H1 (cell line): ENCODE measurements around the gene PLPPR2. TPM values are rescaled to one million over a fixed set of nuclear protein-coding genes. Genes with fewer than 3 reads are reported as not detected.

Source experiments
- BRCA1 ChIP-seq: IDR thresholded peaks from 2 replicates; pipeline ENCODE4 v1.6.1; 2012; ENCODE audit warnings: low read depth, low read length, improper control_type of control experiment
- CTCF ChIP-seq, 3 experiments: IDR thresholded peaks; 1 replicate in 2 of 3; 2 replicates in 1 of 3; pipeline versions ENCODE4 v1.5.1 to v1.6.1; 2011; ENCODE audit warnings: low read length in 3 of 3, mild to moderate bottlenecking in 3 of 3, inconsistent platforms in 2 of 3, low read depth in 1 of 3, moderate library complexity in 1 of 3; ENCODE audit not compliant: insufficient read depth in 1 of 3; ENCODE audit errors: control extremely low read depth in 1 of 3
- PHF8 ChIP-seq: fragments of 200-600 bp; sonication (generic); conservative IDR thresholded peaks from 2 replicates; pipeline ENCODE4 v1.7.1; 2012; ENCODE audit warnings: low read depth, mild to moderate bottlenecking, inconsistent platforms, low read length, moderate library complexity
- POLR2A ChIP-seq, 2 experiments: IDR thresholded peaks; 1 replicate in 1 of 2; 2 replicates in 1 of 2; pipeline ENCODE4 v1.6.1; 2011; ENCODE audit warnings: low read depth in 2 of 2, low read length in 2 of 2, mild to moderate bottlenecking in 2 of 2; ENCODE audit errors: control extremely low read depth in 1 of 2
- SUZ12 ChIP-seq: fragments of 200-600 bp; sonication (generic); IDR thresholded peaks from 2 replicates; pipeline ENCODE4 v1.6.1; 2012; ENCODE audit warnings: mild to moderate bottlenecking, inconsistent platforms, low read length, moderate library complexity, mixed read lengths
- polyA plus RNA-seq, 7 experiments: library from polyadenylated mRNA; depleted of rRNA in 3 of 7; stranded (reverse) in 5 of 7; unstranded in 2 of 7; fragments of >200 nt in 5 of 7; fragments of 200-250 nt in 2 of 7; gene quantifications; 1 replicate in 5 of 7; 2 replicates in 1 of 7; 4 replicates in 1 of 7; pipeline versions ENCODE4 v1.2.1 to v1.2.3, GENCODE V29; 2011 to 2013; ENCODE audit warnings: missing spikeins in 2 of 7, mixed read lengths in 2 of 7
- total RNA-seq: library from RNA; stranded (reverse); fragmentation: NEBNext Ultra II Directional; extraction: Animal tissue kit (Norgen Biotek cat#: 25700); gene quantifications from 2 replicates; pipeline ENCODE4 v1.2.1, GENCODE V29; 2021

The PLPPR2 gene
- total and polyA plus RNA-seq, 2 of the 8 experiments (the other 6 are each of a cell fraction or from before 2014, with no cell fraction given) = 7.2 to 11.7 TPM

GRCh38 chr19:11401808-11402543 lies 46.7 kb downstream of the PLPPR2 start (continued):
- TF ChIP-seq SUZ12 (no peak), PHF8 (no peak), POLR2A (IDR thresholded peaks at IDR 0.05; ENCODE audit: control extremely low read depth in 1 of 2, low read depth in 2 of 2, low read length in 2 of 2) (no peak), BRCA1 (no peak), CTCF (IDR thresholded peaks at IDR 0.05; ENCODE audit: control extremely low read depth in 1 of 3, insufficient read depth in 1 of 3, low read depth in 1 of 3, low read length in 3 of 3) (no peak)
